Endothelial cell of umbilical vein (primary cell): ENCODE results near the gene PLXNA4. TPM values are rescaled to one million over a fixed set of nuclear protein-coding genes. Genes with fewer than 3 reads are reported as not detected.

Experiments used
- BruUV-seq: library from RNA; stranded (reverse); fragments of 400-500 nt; replicated peaks from 2 replicates; lab custom pipeline; 2021; lab: Mats Ljungman, UMichigan
- CTCF ChIA-PET: fragments of 300-600, 350-600 bp; sonication (Branson Sonifier 250); formaldehyde crosslinking; loops from one replicate; lab custom pipeline; 2021; ENCODE audit warnings: antibody characterized with exemption, inconsistent platforms; lab: Charles Lee
- POLR2A ChIA-PET: fragments of 300-600, 350-600 bp; sonication (Branson Sonifier 250); formaldehyde crosslinking; loops from one replicate; lab custom pipeline; 2021; ENCODE audit warnings: antibody characterized with exemption, inconsistent platforms; lab: Charles Lee
- DNase-seq: peaks from one replicate; pipeline ENCODE4 v3.0.0-alpha.2; 2011; ENCODE audit warnings: low read depth, low spot score
- FAIRE-seq: peaks from 2 replicates; lab custom pipeline; 2011; peaks lifted over from hg19 to GRCh38; lab: Jason Lieb, UNC
- H2AFZ ChIP-seq: 2 replicates; pipeline ENCODE4 v1.6.0; 2012; ENCODE audit warnings: low read depth, low read length, control low read depth, inconsistent platforms
- H3K27ac ChIP-seq: 2 replicates; pipeline ENCODE4 v1.5.1; 2011; ENCODE audit warnings: low read depth, mild to moderate bottlenecking, control low read depth, low read length, moderate library complexity; ENCODE audit not compliant: insufficient read depth
- H3K27me3 ChIP-seq, 2 experiments: 2 replicates each; pipeline versions ENCODE4 v1.6.0 to v1.6.1; 2011; ENCODE audit warnings: low read length in 2 of 2, mixed read lengths in 1 of 2; ENCODE audit not compliant: control insufficient read depth in 2 of 2, insufficient read depth in 2 of 2
- H3K36me3 ChIP-seq, 2 experiments: 2 replicates in 1 of 2; 3 replicates in 1 of 2; pipeline ENCODE4 v1.5.1; 2011; ENCODE audit warnings: low read length in 2 of 2, mild to moderate bottlenecking in 1 of 2, moderate library complexity in 1 of 2; ENCODE audit not compliant: control insufficient read depth in 2 of 2, insufficient read depth in 2 of 2; ENCODE audit errors: extremely low read depth in 1 of 2
- H3K4me1 ChIP-seq: 3 replicates; pipeline ENCODE4 v1.5.1; 2011; ENCODE audit warnings: mild to moderate bottlenecking, low read length; ENCODE audit not compliant: control insufficient read depth, insufficient read depth; ENCODE audit errors: extremely low read depth
- H3K4me2 ChIP-seq: 2 replicates; pipeline ENCODE4 v1.6.1; 2011; ENCODE audit warnings: low read length, control low read depth, mixed read lengths; ENCODE audit not compliant: insufficient read depth
- H3K4me3 ChIP-seq, 3 experiments: fragments of 200-600 bp in 1 of 3; sonication (generic), shearing (Covaris generic) in 1 of 3; replicated peaks in 1 of 3; 2 replicates each; pipeline ENCODE4 v1.5.1; 2011 to 2016; ENCODE audit warnings: control low read depth in 3 of 3, low read length in 3 of 3, mild to moderate bottlenecking in 2 of 3, inconsistent platforms in 1 of 3, low read depth in 1 of 3, moderate library complexity in 1 of 3; ENCODE audit not compliant: insufficient read depth in 1 of 3
- H3K79me2 ChIP-seq: 2 replicates; pipeline ENCODE4 v1.6.0; 2012; ENCODE audit warnings: low read length, inconsistent platforms; ENCODE audit not compliant: control insufficient read depth, insufficient read depth
- H3K9ac ChIP-seq: replicated peaks from 2 replicates; pipeline ENCODE3; 2011; ENCODE audit warnings: low read length, control low read depth; ENCODE audit not compliant: insufficient read depth; ENCODE audit errors: extremely low read depth
- H3K9me1 ChIP-seq: replicated peaks from 3 replicates; pipeline ENCODE4 v1.6.0; 2011; ENCODE audit warnings: mild to moderate bottlenecking, low read length; ENCODE audit not compliant: control insufficient read depth, insufficient read depth; ENCODE audit errors: extremely low read depth
- H3K9me3 ChIP-seq: replicated peaks from 2 replicates; pipeline ENCODE4 v1.5.1; 2012; ENCODE audit warnings: low read length, inconsistent platforms; ENCODE audit not compliant: control insufficient read depth, insufficient read depth
- H4K20me1 ChIP-seq: replicated peaks from 2 replicates; pipeline ENCODE3; 2011; ENCODE audit warnings: mild to moderate bottlenecking, low read length; ENCODE audit not compliant: control insufficient read depth, insufficient read depth; ENCODE audit errors: extremely low read depth
- EZH2 ChIP-seq: IDR thresholded peaks from 2 replicates; pipeline ENCODE4 v1.6.1; 2012; ENCODE audit warnings: borderline replicate concordance, low read depth, mild to moderate bottlenecking, moderate library complexity, low read length, inconsistent platforms; ENCODE audit not compliant: severe bottlenecking
- FOS ChIP-seq: IDR thresholded peaks from 2 replicates; pipeline ENCODE4 v1.6.1; 2011; ENCODE audit warnings: mild to moderate bottlenecking, low read length, moderate library complexity, borderline replicate concordance; ENCODE audit not compliant: insufficient read depth
- GATA2 ChIP-seq: IDR thresholded peaks from 2 replicates; pipeline ENCODE4 v1.7.0; 2011; ENCODE audit warnings: low read depth, mild to moderate bottlenecking, moderate library complexity, mixed read lengths, low read length; ENCODE audit not compliant: insufficient read length, insufficient read depth
- JUN ChIP-seq: IDR thresholded peaks from 2 replicates; pipeline ENCODE4 v1.6.1; 2011; ENCODE audit warnings: borderline replicate concordance, low read depth; ENCODE audit not compliant: insufficient read length, insufficient read depth
- MAX ChIP-seq: IDR thresholded peaks from 2 replicates; pipeline ENCODE4 v1.6.1; 2011; ENCODE audit not compliant: insufficient read depth, insufficient read length
- MYC ChIP-seq: IDR thresholded peaks from one replicate; pipeline ENCODE4 v1.6.1; 2011; ENCODE audit warnings: mild to moderate bottlenecking, low read depth, low read length
- POLR2A ChIP-seq: IDR thresholded peaks from 2 replicates; pipeline ENCODE4 v1.6.1; 2012; ENCODE audit warnings: low read depth, mild to moderate bottlenecking, control low read depth, low read length
- POLR2AphosphoS5 ChIP-seq: IDR thresholded peaks from 2 replicates; pipeline ENCODE4 v1.6.1; 2012; ENCODE audit warnings: low read depth, mild to moderate bottlenecking, control low read depth, low read length, moderate library complexity; ENCODE audit not compliant: insufficient read depth
- dilution Hi-C: fragments of 300-500 bp; cut with MboI; formaldehyde crosslinking; loops from one replicate; pipeline ENCODE4 v1.15.0; 2019; ENCODE audit warnings: low sequenced_read_pairs; ENCODE audit not compliant: extremely low pct_ligation_motif_present
- intact Hi-C: fragments of 100-400 bp; cut with micrococcal nuclease; formaldehyde crosslinking; loops from one replicate; pipeline ENCODE4 v1.10.0; 2022
- polyA plus RNA-seq, 4 experiments: library from polyadenylated mRNA; depleted of rRNA in 3 of 4; stranded (reverse) in 3 of 4; unstranded in 1 of 4; fragments of >200 nt; gene quantifications; 2 replicates each; pipeline versions ENCODE4 v1.2.1 to v1.2.3, GENCODE V29; 2011 to 2012; ENCODE audit warnings: missing spikeins in 1 of 4
- total RNA-seq: library from RNA; stranded (reverse); gene quantifications from 2 replicates; pipeline ENCODE4 v1.2.3, GENCODE V29; 2021
- TF ChIP-seq, protein P1 (sequence below), 2 donors: IDR thresholded peaks; 1 replicate in 1 of 2; 2 replicates in 1 of 2; pipeline ENCODE4 v1.5.1; 2011; ENCODE audit warnings: low read length in 2 of 2, mild to moderate bottlenecking in 2 of 2, moderate library complexity in 2 of 2, control low read depth in 1 of 2, inconsistent platforms in 1 of 2, low read depth in 1 of 2; ENCODE audit not compliant: insufficient read depth in 1 of 2; ENCODE audit errors: extremely low read depth in 1 of 2

PLXNA4 gene
- total and polyA plus RNA-seq, 2 donors (not counting 3 experiments of a cell fraction or from before 2014, with no cell fraction given) = 12.1 to 20.4 TPM

- no peak overlapping the region for H3K27ac ChIP-seq
- no peaks in the 10 kb centered on the region for H3K27me3 ChIP-seq
- no peaks in the 10 kb centered on the region for H3K79me2 ChIP-seq
- peaks cover 24% of the 10 kb centered on the region for H3K4me1 ChIP-seq
- H3K9me3 ChIP-seq = no peaks in the 10 kb centered on the region
- ChIA-PET CTCF (interaction anchor here (1.1 to 4.0 kb wide), 5 partner anchors 9 to 167 kb away, joined by 4 to 22 read pairs (median 5); no protein-coding TSS in a partner anchor), POLR2A (no interaction called here)
- FAIRE-seq (no peak), DNase-seq (peak; percentile 33)
- H3K4me2 ChIP-seq = no peak overlapping the region
- H3K9me1 ChIP-seq = no peaks in the 10 kb centered on the region
- TF ChIP-seq GATA2 (no peak), MAX (no peak), MYC (no peak), JUN (no peak), FOS (no peak), POLR2AphosphoS5 (no peak), EZH2 (no peak), POLR2A (no peak)
- TF ChIP-seq, protein P1, sequence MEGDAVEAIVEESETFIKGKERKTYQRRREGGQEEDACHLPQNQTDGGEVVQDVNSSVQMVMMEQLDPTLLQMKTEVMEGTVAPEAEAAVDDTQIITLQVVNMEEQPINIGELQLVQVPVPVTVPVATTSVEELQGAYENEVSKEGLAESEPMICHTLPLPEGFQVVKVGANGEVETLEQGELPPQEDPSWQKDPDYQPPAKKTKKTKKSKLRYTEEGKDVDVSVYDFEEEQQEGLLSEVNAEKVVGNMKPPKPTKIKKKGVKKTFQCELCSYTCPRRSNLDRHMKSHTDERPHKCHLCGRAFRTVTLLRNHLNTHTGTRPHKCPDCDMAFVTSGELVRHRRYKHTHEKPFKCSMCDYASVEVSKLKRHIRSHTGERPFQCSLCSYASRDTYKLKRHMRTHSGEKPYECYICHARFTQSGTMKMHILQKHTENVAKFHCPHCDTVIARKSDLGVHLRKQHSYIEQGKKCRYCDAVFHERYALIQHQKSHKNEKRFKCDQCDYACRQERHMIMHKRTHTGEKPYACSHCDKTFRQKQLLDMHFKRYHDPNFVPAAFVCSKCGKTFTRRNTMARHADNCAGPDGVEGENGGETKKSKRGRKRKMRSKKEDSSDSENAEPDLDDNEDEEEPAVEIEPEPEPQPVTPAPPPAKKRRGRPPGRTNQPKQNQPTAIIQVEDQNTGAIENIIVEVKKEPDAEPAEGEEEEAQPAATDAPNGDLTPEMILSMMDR (IDR thresholded peaks at IDR 0.05; ENCODE audit: extremely low read depth in 1 of 2, insufficient read depth in 1 of 2, low read depth in 1 of 2, low read length in 2 of 2) = no peak
- BruUV-seq = no TSS peak
- no peak overlapping the region for H3K4me3 ChIP-seq
- no peaks in the 10 kb centered on the region for H4K20me1 ChIP-seq
- dilution Hi-C loops (no loop called here), intact Hi-C loops (no loop called here)
- peaks cover 0 to 3% of the 10 kb centered on the region in 2 experiments for H3K36me3 ChIP-seq
- H2AFZ ChIP-seq = no peak overlapping the region
- H3K9ac ChIP-seq = no peak overlapping the region
These were observed 91.1 kb downstream of the PLXNA4 start for GRCh38 chr7:132485136-132485535.
